Panc1 (cell line): Measurements from ENCODE around the gene PLEKHG4. TPM values are rescaled to one million over a fixed set of nuclear protein-coding genes. Genes with fewer than 3 reads are reported as not detected.

Source experiments
- ATAC-seq: fragments of 200-7000 bp; cut with Tn5 transposase; 2 replicates; pipeline ENCODE4 v1.9.1; 2020; ENCODE audit warnings: mild to moderate bottlenecking, moderate library complexity
- BruUV-seq: library from RNA; stranded (reverse); fragments of 400-500 nt; replicated peaks from 2 replicates; lab custom pipeline; 2021; lab: Mats Ljungman, UMichigan
- CTCF ChIA-PET: fragments of 300-600 bp; sonication (Branson Sonifier 250); formaldehyde crosslinking; loops from one replicate; lab custom pipeline; 2022; ENCODE audit warnings: antibody characterized with exemption; lab: Charles Lee
- POLR2A ChIA-PET: fragments of 300-600 bp; sonication (Branson Sonifier 250); formaldehyde crosslinking; loops from one replicate; lab custom pipeline; 2022; ENCODE audit warnings: antibody characterized with exemption; lab: Charles Lee
- DNase-seq: peaks from one replicate; pipeline ENCODE4 v3.0.0-alpha.2; 2010; ENCODE audit warnings: low read depth, low spot score
- H3K27ac ChIP-seq: 2 replicates; pipeline ENCODE4 v1.5.1; 2011; ENCODE audit warnings: mild to moderate bottlenecking, low read length, inconsistent platforms
- H3K27me3 ChIP-seq: fragments of 200-500 bp; sonication (Bioruptor generic); 2 replicates; pipeline ENCODE4 v1.6.0; 2014; ENCODE audit warnings: low read length, inconsistent platforms; ENCODE audit not compliant: control insufficient read depth, insufficient read depth
- H3K36me3 ChIP-seq: fragments of 200-500 bp; sonication (Bioruptor generic); 2 replicates; pipeline ENCODE4 v1.5.1; 2014; ENCODE audit warnings: inconsistent platforms, mild to moderate bottlenecking, low read length, moderate library complexity; ENCODE audit not compliant: control insufficient read depth, insufficient read depth
- H3K4me1 ChIP-seq: 2 replicates; pipeline ENCODE4 v1.5.1; 2011; ENCODE audit warnings: inconsistent platforms, mild to moderate bottlenecking, low read length, moderate library complexity; ENCODE audit not compliant: control insufficient read depth, insufficient read depth
- H3K4me3 ChIP-seq, 2 experiments: 2 replicates each; pipeline ENCODE4 v1.5.1; 2011 to 2012; ENCODE audit warnings: low read depth in 2 of 2, low read length in 2 of 2, mild to moderate bottlenecking in 2 of 2, inconsistent platforms in 1 of 2, moderate library complexity in 1 of 2
- H3K9me3 ChIP-seq: fragments of 200-500 bp; sonication (Bioruptor generic); 2 replicates; pipeline ENCODE4 v1.5.1; 2014; ENCODE audit warnings: low read depth, mild to moderate bottlenecking, inconsistent platforms, low read length, moderate library complexity; ENCODE audit not compliant: control insufficient read depth, insufficient read depth
- CTCF ChIP-seq: fragments of 450-650 bp; IDR thresholded peaks from 2 replicates; pipeline ENCODE4 v1.5.1; 2017; ENCODE audit warnings: mild to moderate bottlenecking
- POLR2AphosphoS5 ChIP-seq: IDR thresholded peaks from 2 replicates; pipeline ENCODE4 v1.6.1; 2012; ENCODE audit warnings: mild to moderate bottlenecking, low read depth, low read length, moderate library complexity
- REST ChIP-seq, 2 experiments: IDR thresholded peaks; 2 replicates each; pipeline ENCODE4 v1.6.1; 2011 to 2012; ENCODE audit warnings: low read depth in 2 of 2, control low read depth in 1 of 2, low read length in 1 of 2, mild to moderate bottlenecking in 1 of 2, moderate library complexity in 1 of 2; ENCODE audit not compliant: insufficient read depth in 1 of 2
- SIN3A ChIP-seq: IDR thresholded peaks from 2 replicates; pipeline ENCODE4 v1.6.1; 2012; ENCODE audit warnings: low read depth, mild to moderate bottlenecking, low read length, moderate library complexity, borderline replicate concordance; ENCODE audit not compliant: insufficient read depth
- TCF7L2 ChIP-seq: IDR thresholded peaks from 2 replicates; pipeline ENCODE4 v1.6.1; 2011; ENCODE audit warnings: mild to moderate bottlenecking, low read depth, low read length, inconsistent platforms
- in situ Hi-C: cut with HindIII; loops from 2 replicates; pipeline ENCODE4 v1.10.0; 2016; ENCODE audit warnings: low sequenced_read_pairs, low pct_unique_long_range_greater_than_20kb
- intact Hi-C: fragments of 100-400 bp; cut with micrococcal nuclease; formaldehyde crosslinking; loops from one replicate; pipeline ENCODE4 v1.10.0; 2022; ENCODE audit not compliant: unreplicated experiment
- total RNA-seq: library from RNA; stranded (reverse); gene quantifications from one replicate; pipeline ENCODE4 v1.2.1, GENCODE V29; 2021; ENCODE audit not compliant: unreplicated experiment

Gene PLEKHG4
- total RNA-seq, 1 experiment from 2014 or later = 6.7 TPM

- Histone ChIP-seq H3K36me3 (no peaks in the 10 kb centered on the region), H3K27ac (no peak overlapping the region), H3K9me3 (no peaks in the 10 kb centered on the region), H3K4me1 (no peaks in the 10 kb centered on the region), H3K27me3 (no peaks in the 10 kb centered on the region), H3K4me3 (no peak overlapping the region)
- no TSS peak for BruUV-seq
- intact Hi-C loops (no loop called here), in situ Hi-C loops (no loop called here)
- DNase-seq = no peak
- POLR2A ChIA-PET = no interaction called here
- TF ChIP-seq POLR2AphosphoS5 (no peak), CTCF (no peak), TCF7L2 (no peak), SIN3A (no peak), REST (IDR thresholded peaks at IDR 0.05; ENCODE audit: insufficient read depth in 1 of 2, low read depth in 2 of 2, low read length in 1 of 2) (no peak)
- ATAC-seq = no peak
- CTCF ChIA-PET = no interaction called here
Measured at GRCh38 chr16:67291461-67291860, 12.1 kb downstream of the PLEKHG4 start.

- Histone ChIP-seq H3K36me3 (no peaks in the 10 kb centered on the region), H3K4me3 (no peak overlapping the region), H3K27ac (no peak overlapping the region), H3K27me3 (no peaks in the 10 kb centered on the region), H3K9me3 (no peaks in the 10 kb centered on the region), H3K4me1 (no peaks in the 10 kb centered on the region)
- CTCF ChIA-PET = no interaction called here
- POLR2A ChIA-PET = no interaction called here
- intact Hi-C loops (no loop called here), in situ Hi-C loops (no loop called here)
- ATAC-seq (no peak), DNase-seq (no peak)
- BruUV-seq = no TSS peak
- no peak for TF ChIP-seq SIN3A
- TF ChIP-seq POLR2AphosphoS5 = no peak
- TF ChIP-seq REST (IDR thresholded peaks at IDR 0.05; ENCODE audit: insufficient read depth in 1 of 2, low read depth in 2 of 2, low read length in 1 of 2) = no peak
- TF ChIP-seq TCF7L2 = no peak
- no peak for TF ChIP-seq CTCF
Measured at GRCh38 chr16:67294171-67294757, 14.9 kb downstream of the PLEKHG4 start.
